HG03060 (cell line): ENCODE results near the gene C5orf34.
"Not testable (repeated sequence)": the region's sequence is repeated elsewhere in the genome, so short reads cannot be mapped to it uniquely, and the experiment has no call there.

Source experiments
- ATAC-seq: cut with Tn5 transposase; IDR thresholded peaks from one replicate; pipeline ENCODE4 v1.9.1; 2021; ENCODE audit warnings: low read depth, moderate number of reproducible peaks; ENCODE audit not compliant: unreplicated experiment

The C5orf34 gene

DNA sequence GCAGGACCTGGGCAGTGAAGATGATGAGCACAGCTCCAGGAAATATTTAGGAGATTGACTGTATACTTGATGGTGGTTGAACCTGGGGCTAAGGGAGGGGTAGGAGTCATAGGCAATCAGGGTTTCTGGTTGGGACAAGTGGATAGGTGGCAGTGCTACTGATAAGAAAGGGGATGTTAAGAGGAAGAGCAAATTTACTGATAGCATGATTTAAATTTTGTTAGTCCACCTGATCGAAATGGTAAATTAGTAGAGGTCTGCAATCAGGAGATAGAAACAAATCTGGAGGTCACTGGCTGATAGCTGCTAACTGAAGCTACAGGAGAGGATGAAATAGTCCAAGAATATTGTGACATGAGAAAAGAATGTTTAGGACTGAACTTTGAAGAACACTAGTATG lies 5.7 kb upstream of the C5orf34 start:
- ATAC-seq, result no peak

DNA sequence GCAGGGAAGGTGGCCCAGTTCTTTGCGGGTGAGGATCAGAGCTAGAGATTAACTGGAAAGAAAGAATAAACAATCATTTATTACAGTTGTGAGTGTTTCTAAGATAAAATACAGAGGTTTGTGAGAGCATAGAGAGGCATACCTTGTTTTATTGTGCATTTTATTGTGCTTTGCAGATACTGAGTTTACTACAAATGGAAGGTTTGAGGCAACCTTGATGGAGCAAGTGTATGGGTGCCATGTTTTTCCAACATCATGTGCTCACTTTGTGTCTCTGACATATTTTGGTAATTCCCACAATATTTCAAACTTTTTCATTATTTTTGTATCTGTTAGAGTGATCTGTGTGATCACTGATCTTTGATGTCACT lies 715 bp upstream of the C5orf34 start:
- no peak for ATAC-seq

DNA sequence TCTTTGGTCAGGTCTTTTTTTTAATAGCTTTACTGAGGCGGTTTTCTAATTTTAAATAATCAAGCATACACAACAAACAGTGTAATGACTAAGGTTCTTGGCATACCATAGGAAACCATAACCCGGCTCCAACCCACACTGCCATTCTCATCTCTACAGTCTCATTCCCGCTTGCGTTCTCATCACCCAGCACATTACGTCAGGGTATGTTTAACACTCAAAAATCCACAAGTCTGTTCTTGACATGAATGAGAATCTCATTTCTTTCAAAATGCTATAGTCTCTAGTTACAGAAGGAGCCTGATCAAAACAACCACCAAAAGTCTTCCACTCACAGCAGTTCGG lies 505 bp downstream of the C5orf34 start:
- ATAC-seq, result peak; percentile 16

- no peak for ATAC-seq
These were observed 923 bp downstream of the C5orf34 start for GRCh38 chr5:43514025-43514424.

DNA sequence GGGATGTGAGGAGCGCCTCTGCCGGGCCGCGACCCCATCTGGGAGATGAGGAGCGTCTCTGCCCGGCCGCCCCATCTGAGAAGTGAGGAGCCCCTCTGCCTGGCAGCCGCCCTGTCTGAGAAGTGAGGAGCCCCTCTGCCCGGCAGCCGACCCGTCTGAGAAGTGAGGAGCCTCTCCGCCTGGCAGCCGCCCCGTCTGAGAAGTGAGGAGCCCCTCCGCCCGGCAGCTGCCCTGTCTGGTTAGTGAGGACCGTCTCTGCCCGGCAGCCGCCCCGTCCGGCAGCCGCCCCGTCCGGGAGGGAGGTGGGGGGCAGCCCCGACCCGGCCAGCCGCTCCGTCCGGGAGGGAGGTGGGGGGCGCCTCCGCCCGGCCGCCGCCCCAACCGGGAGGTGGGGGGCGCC lies 3.9 kb downstream of the C5orf34 start:
- not testable (repeated sequence) for ATAC-seq

GRCh38 chr5:43498581-43498980 lies 16.4 kb downstream of the C5orf34 start:
- no peak for ATAC-seq

DNA sequence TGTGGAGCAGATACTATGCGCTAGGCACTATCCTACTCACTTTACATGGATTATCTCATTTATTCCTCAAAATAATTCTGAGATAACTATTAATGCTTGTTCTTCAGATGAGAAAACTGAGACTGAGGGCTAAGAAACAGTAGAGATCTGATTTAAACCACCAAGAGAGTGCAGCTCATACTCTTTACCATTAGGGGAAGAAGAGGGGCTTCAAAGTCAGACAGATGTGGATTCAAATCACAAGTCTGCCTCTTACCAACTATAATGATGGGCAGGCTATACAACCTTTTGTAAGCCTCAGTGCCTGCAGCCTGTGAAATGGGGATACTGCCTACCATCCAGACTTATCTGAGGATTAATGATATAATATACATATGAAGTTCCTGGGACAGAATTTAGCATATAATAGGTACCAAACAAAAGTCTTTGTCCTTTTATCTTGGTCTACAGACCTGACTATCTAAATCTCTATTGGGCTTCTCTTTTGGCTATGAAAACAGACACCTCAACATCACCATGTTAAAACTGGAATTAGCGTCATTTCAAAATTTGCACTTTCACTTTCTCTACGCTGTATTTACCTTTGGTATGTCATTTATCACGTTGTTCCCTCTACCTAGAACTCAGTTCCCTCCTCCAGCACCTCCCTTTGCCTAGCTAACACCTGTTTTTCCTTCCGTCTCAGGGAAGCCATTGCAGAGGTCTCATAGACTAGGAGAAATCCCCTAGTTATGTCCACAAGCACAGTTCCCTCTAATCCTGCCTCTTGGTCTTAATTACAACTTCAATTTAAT lies 17.4 kb downstream of the C5orf34 start:
- no peak for ATAC-seq

GRCh38 chr5:43491326-43491725 lies 23.6 kb downstream of the C5orf34 start:
- no peak for ATAC-seq

DNA sequence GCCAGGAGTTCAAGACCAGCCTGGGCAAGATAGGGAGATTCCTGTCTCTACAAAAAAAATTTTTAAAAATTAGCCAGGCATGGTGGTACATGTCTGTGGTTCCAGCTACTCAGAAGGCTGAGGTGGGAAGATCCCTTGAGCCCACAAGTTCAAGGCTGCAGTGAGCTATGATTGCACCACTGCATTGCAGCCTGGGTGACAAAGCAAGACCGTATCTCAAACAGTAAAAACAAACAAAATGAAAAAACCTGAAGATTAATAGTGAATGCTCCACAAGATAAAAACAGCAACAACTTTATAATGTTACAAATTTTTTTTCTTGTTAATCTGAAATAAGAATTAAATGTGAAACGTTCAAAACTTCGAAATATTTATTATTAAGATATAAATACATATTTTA lies 28.6 kb downstream of the C5orf34 start:
- ATAC-seq, result no peak

- no peak for ATAC-seq
These were observed 29.5 kb downstream of the C5orf34 start for GRCh38 chr5:43485406-43485805.

DNA sequence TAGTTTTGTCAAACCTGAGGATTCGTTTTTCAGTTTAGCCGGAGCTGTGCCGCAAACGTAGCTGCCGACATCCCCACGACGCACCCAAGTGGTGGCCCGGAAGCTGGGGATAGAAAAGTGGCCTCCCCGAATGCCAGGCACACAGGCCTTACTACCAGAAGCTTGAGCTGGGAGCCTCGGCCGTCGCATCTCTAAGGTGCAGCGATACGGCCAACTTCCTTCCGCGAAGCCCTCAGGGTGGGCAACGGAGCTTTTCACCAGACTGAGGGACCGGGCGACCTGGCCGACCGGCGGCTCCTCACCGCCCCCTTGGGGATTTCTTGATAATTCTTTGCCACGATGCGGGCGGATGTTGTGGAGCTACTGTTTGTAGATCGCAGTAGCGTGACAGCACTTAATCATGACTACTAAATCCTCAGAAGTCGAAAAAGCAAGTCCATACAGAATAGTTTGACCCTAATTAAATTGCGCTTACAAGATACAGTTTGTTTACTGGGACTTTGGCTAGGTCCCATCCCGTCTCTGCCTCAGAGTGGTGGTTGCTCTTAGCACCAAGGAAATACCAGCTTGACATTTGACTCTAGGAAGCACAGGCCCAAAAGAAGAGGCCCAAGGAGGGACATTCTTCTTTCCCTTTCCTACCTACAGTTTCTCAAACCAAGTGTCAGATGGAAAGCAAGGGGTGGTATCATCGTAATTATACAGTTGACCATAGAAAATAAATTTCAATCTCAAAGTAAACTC lies 30.7 kb downstream of the C5orf34 start:
- ATAC-seq, result peak; percentile 58

- ATAC-seq, result peak; percentile 33
These were observed 31.4 kb downstream of the C5orf34 start, which contains the start of gene TMEM267 for GRCh38 chr5:43483298-43484105. Gene TMEM267 (minus strand): TSS chr5:43483865. CDS start chr5:43453969, 29,896 bp downstream.

- no peak for ATAC-seq
These were observed 32.3 kb downstream of the C5orf34 start for GRCh38 chr5:43482490-43483297.

GRCh38 chr5:43469671-43470391 lies 45.1 kb downstream of the C5orf34 start:
- no peak for ATAC-seq

DNA sequence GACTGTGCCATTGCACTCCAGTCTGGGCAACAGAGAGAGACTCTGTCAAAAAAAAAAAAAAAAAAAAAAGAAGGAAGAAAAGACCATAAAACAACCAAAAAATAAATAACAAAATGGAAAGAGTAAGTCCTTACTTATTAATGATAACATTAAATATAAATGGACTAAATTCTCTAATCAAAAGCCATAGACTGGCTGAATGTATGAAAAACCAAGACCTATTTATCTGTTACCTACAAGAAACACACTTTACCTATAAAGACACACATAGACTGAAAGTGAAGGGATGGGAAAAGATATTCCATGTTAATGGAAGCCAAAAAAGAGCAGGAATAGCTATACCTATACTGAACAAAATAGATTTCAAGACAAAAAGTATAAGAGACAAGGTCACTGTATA lies 47.8 kb downstream of the C5orf34 start:
- ATAC-seq, result no peak

GRCh38 chr5:43465455-43465854 lies 49.5 kb downstream of the C5orf34 start:
- ATAC-seq, result not testable (repeated sequence)

DNA sequence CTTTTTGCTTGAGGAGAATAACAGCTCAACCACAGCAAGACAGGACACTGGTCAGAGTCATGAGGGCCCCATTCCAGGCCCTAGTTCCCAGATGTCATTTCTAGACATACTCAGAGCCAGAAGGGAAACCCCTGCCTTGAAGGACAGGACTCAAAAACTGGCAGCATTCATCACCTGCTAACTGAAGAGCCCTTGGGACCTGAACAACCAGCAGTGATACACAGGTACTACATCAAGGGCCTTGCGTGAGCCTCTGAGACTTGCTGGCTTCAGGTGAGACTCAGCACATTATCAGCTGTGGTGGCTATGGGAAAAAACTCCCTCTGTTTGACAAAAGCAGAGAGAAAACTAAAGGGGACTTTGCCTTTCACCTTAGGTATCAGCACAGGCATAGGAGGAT lies 53.9 kb downstream of the C5orf34 start:
- ATAC-seq, result no peak

DNA sequence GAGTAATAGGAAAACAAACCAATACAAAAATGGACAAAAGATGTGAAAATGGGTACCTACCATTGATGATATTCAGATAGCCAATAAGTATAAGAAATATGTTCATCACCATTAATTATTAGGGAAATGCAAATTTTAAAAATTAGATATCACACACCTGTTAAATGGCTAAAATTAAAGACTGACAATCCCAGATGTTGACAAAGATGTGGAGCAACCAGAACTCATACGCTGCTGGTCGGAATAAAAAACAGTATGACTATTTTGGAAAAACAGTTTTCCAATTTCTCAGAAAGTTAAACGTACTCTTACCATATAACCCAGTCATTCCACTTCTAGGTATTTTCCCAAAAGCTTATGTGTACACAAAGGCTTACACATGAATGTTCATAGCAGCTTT lies 58.4 kb downstream of the C5orf34 start:
- no peak for ATAC-seq

DNA sequence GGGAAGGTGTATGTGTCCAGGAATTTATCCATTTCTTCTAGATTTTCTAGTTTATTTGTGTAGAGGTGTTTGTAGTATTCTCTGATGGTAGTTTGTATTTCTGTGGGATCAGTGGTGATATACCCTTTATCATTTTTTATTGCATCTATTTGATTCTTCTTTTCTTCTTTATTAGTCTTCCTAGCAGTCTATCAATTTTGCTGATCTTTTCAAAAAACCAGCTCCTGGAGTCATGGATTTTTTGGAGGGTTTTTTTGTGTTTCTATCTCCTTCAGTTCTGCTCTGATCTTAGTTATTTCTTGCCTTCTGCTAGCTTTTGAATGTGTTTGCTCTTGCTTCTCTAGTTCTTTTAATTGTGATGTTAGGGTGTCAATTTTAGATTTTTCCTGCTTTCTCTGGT lies 73.4 kb downstream of the C5orf34 start:
- not testable (repeated sequence) for ATAC-seq
